UCSD-AML1 (cell line): ENCODE results near the gene OR9A4.

ENCODE experiments used
- DNase-seq: peaks from one replicate; lab custom pipeline; 2025; ENCODE audit not compliant: unreplicated experiment; lab: John Stamatoyannopoulos, UW

The OR9A4 gene

DNA sequence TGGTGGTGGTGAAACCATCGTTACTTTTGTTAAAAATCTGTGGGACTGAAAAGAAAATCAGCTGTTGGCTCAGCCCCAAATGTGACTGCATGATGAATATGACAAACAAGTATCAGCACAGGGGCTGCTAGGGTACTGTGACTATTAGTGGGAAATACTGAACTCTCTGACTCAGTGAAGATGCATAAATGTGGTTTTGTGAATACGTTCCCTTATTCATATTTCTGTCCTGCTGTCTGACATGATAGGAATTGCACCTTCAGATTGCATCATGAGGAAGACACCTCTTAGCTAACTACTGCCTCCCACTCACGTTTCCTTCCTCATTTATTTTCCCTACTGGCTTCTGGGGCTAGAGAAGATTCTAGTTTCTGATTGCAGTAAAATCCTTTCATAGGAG is 29.2 kb downstream of the OR9A4 start:
- DNase-seq: no peak

DNA sequence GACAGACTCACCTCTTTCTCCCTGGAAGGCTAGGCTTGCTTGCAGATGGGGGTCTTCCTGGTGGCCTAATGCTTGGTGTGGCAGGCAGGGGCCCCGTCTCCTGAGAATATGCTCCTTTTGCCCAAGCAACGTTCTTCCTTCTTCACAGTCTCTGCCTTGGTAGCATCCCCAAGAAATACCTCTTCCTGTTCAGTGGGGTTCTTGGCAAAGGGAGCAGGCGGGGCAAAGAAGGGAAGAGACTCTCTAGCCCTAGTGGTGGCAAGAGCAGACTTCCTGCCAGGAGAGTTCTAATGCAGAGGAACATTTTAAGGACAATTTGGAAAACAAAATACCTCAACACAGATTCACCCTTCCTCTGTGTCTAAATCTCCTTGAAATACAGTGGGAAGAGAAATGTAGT is 30.6 kb downstream of the OR9A4 start, which contains the start of gene CLEC5A:
Gene CLEC5A, minus strand, starts transcription at position 179 of the 400 bp plus-strand sequence. CDS start 682 bp downstream, outside the sequence.
- DNase-seq: no peak

DNA sequence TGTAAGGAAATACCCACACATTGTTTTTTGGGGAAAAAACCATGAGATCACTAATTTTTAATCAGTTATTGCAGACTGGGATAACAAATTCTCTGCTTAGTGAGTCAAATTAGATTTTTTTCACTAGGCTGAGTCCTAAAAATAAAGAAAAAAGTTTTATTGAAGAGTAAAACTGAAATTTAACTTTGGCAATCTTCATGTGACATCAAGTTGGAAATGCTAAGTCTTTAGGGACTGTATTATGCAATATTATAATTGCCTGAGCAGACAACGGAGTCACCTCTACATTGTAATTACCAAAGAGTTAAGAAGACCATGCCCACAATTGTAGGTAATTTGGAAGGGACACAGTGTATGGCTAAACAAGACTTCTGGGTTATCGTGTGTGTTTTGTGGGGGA is 32.8 kb downstream of the OR9A4 start:
- no peak for DNase-seq

DNA sequence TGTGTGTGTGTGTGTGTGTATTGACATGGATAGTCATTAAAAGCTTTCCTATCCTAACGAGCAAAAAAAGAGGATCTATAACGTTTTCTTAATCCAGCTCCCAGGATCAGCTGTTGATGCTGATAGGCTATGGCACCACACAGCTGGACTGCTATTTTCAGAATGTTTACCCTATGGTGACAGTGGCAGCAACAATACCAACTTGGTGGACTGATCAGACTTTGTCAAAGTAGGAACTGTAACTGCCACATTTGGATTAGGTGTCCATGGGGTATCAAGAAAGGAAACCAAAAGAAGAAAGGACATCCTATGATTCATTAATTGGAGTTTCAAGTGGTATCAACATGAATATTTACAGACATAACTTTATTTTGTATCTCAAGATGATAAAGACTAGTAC is 33.3 kb downstream of the OR9A4 start:
- no peak for DNase-seq

DNA sequence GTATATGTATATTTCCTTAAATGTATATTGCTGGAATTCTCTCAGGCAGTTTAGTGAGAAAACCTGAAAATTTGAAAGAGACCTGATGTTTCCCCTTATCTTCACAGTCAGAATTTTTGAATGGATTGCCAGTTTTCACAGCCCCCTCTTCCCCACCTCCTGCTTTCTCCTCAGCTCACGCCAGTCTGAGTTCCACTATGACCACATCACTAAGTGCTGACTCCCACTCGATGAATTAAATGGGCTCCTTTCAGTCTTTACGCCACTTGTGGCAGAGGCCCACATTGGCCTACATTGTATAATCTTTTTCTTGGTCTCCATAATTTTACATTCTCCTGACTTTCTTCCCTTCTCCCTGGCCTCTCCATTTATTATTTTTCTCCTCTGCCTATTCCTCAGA is 33.7 kb downstream of the OR9A4 start:
- DNase-seq: no peak

DNA sequence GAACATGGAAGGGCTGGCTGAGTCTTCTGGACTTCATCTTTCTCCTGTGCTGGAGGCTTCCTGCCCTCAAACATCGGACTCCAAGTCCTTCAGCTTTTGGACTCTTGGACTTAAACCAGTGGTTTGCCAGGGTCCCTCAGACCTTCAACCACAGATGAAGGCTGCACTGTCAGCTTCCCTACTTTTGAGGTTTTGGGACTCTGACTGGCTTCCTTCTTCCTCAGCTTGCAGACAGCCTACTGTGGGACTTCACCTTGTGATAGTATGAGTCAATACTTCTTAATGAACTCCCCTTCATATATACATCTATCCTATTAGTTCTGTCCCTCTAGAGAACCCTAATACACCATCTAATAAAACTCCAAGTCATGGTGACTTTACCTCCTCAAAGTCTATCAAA is 34.6 kb downstream of the OR9A4 start:
- peak; percentile 10 for DNase-seq

DNA sequence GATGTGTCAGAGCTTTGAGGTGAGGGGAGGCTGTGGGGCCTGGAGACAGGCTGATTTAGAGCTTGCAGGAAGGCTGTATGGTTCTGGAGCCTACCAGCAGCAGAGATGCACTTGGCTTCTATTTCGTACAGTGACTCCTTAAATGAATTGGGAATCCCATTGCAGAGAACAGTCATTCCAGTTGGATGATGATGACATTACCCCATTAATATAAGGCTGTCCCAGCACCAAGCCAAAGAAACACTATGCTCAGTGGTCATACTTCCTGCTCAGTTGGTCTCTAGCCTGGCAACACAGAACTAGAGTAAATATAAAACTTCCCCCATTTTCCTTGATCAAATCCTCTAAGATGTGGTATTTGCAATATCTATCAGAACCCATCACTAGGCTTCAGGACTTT is 36.3 kb downstream of the OR9A4 start:
- no peak for DNase-seq

DNA sequence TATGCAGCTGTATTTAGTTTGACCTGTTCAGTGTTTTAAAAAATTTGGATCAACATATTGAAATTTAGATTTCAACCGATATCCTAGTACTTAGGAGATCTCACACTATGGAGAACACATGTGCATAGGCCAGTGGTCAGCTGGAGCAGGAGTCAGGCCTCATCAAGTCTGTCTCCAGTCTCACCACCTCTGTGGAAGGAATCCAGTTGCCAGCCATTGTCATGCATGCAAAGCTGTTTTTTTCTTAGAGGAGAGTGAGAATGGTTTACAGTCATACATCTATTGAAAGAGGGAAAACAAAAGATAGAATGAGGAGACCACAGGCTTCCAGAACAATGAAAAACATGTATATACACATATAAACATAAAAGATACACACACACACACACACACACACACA is 38.1 kb downstream of the OR9A4 start:
- DNase-seq: no peak

DNA sequence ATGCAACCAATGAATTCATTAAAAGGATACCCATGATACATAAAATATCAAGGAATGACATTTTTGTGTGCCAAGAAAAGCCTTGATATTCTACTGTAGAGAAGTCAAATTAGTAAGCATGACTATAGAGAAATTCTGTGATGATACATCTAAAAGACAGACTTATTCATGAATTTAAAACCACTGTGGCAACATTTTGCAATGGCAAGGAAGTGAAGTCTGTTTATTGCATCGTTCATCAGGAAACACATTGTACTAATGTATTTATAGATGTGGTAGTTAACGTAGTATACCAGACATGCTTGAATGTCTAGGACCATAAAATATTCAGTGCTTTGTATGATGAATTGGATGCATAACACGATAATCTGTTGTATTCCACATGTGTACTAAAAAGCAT is 39.9 kb downstream of the OR9A4 start:
- no peak for DNase-seq

DNA sequence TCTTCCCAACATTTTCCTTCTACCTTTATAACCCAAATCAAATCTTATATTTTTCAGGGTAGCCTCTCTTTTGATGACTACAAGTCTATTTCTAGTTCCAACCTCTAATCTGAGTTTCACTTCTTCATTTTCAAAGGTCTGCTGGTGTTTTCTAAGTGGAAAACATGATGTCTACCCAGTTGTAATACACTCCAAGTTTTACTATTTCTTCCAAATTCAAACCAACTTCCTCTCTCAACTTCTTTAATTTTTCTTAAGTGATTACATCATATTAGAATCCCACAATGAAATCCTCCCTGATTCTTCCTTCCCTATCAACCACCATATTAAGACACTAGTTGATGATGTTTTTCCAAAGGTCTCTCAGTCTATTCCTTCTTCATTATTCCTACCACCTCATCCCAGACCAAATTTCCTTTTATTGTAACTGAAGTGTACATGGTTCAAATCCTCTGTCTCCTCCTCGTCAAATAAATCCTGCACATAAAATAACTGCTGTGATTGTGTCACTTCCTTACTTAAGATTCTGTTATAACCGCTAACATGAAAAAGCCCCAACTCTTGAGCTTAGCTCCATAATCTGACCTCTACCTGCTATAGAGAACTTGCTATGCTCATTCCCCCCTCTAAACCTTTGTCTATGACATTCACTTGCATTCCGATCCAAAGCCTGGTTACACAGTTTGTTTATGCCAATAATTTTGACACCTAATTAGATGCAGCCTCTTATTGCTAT is 44.7 kb downstream of the OR9A4 start:
- no peak for DNase-seq
